T-cell (primary cell): Measurements from ENCODE around the gene DLG2. TPM values are rescaled to one million over a fixed set of nuclear protein-coding genes. Genes with fewer than 3 reads are reported as not detected.

Experiments
- ATAC-seq, 4 experiments: fragments of 200-7000 bp in 3 of 4; fragments of 150-1000 bp in 1 of 4; cut with Tn5 transposase; replicated peaks in 1 of 4; 1 replicate in 3 of 4; 2 replicates in 1 of 4; pipeline ENCODE4 v1.10.0; 2021; ENCODE audit warnings: moderate library complexity in 3 of 4, mild to moderate bottlenecking in 2 of 4, moderate number of reproducible peaks in 1 of 4
- CTCF ChIA-PET, 2 donors: fragments of 300-600 bp; sonication (Branson Sonifier 250); formaldehyde crosslinking; loops; one replicate each; lab custom pipeline; 2022; ENCODE audit warnings: antibody characterized with exemption in 2 of 2; lab: Charles Lee
- POLR2A ChIA-PET, 2 donors: fragments of 300-600 bp; sonication (Branson Sonifier 250); formaldehyde crosslinking; loops; one replicate each; lab custom pipeline; 2022; ENCODE audit warnings: antibody characterized with exemption in 2 of 2; lab: Charles Lee
- DNase-seq, 35 experiments: peaks; one replicate each; pipeline versions ENCODE4 v3.0.0 to v3.0.0-alpha.2; 2013 to 2023
- H3K27ac ChIP-seq: one replicate; pipeline ENCODE4 v1.5.1; 2013; ENCODE audit warnings: low read length
- H3K27me3 ChIP-seq, 2 experiments: replicated peaks in 1 of 2; 1 replicate in 1 of 2; 2 replicates in 1 of 2; pipeline versions ENCODE4 v1.6.1 to v1.7.0; 2013; ENCODE audit warnings: low read length in 1 of 2, mixed read lengths in 1 of 2; ENCODE audit not compliant: control insufficient read depth in 2 of 2, insufficient read depth in 2 of 2; ENCODE audit errors: extremely low read depth in 1 of 2
- H3K36me3 ChIP-seq, 2 donors: 1 replicate in 1 of 2; 2 replicates in 1 of 2; pipeline versions ENCODE4 v1.6.1 to v1.7.0; 2013; ENCODE audit warnings: low read length in 1 of 2; ENCODE audit not compliant: control insufficient read depth in 2 of 2, insufficient read depth in 1 of 2; ENCODE audit errors: extremely low read depth in 1 of 2
- H3K4me1 ChIP-seq, 2 experiments: 1 replicate in 1 of 2; 2 replicates in 1 of 2; pipeline versions ENCODE4 v1.6.1 to v1.7.0; 2013; ENCODE audit warnings: low read length in 2 of 2, mixed read lengths in 1 of 2; ENCODE audit not compliant: insufficient read depth in 2 of 2, control insufficient read depth in 1 of 2; ENCODE audit errors: extremely low read depth in 1 of 2
- H3K4me3 ChIP-seq, 2 donors: 1 replicate in 1 of 2; 2 replicates in 1 of 2; pipeline versions ENCODE4 v1.5.1 to v1.7.0; 2013; ENCODE audit warnings: mild to moderate bottlenecking in 2 of 2, low read length in 1 of 2, moderate library complexity in 1 of 2; ENCODE audit not compliant: control insufficient read depth in 1 of 2; ENCODE audit errors: extremely low read depth in 1 of 2
- H3K9me3 ChIP-seq: 2 replicates; pipeline ENCODE4 v1.7.0; 2013
- H3K27ac Mint-ChIP-seq, 2 donors: one replicate each; pipeline ENCODE4 v1.8.0; 2020 to 2021; ENCODE audit warnings: mild to moderate bottlenecking in 2 of 2, mixed read lengths in 2 of 2
- H3K27me3 Mint-ChIP-seq, 2 donors: one replicate each; pipeline ENCODE4 v1.8.0; 2021 to 2022; ENCODE audit warnings: mixed read lengths in 2 of 2
- H3K36me3 Mint-ChIP-seq: one replicate; pipeline ENCODE4 v1.8.0; 2021; ENCODE audit warnings: mixed read lengths
- H3K4me1 Mint-ChIP-seq, 3 donors: one replicate each; pipeline ENCODE4 v1.8.0; 2020 to 2022; ENCODE audit warnings: mixed read lengths in 3 of 3, mild to moderate bottlenecking in 1 of 3
- H3K4me3 Mint-ChIP-seq, 3 donors: one replicate each; pipeline ENCODE4 v1.8.0; 2020 to 2022; ENCODE audit warnings: mild to moderate bottlenecking in 3 of 3, mixed read lengths in 3 of 3, moderate library complexity in 3 of 3
- H3K9me3 Mint-ChIP-seq, 3 donors: one replicate each; pipeline ENCODE4 v1.8.0; 2020 to 2022; ENCODE audit warnings: mixed read lengths in 3 of 3
- WGBS: methylation state at CpG from one replicate; pipeline ENCODE4 v1.1.5; 2013; ENCODE audit warnings: missing lambda C conversion rate; ENCODE audit not compliant: insufficient coverage; 5-methylcytosine and 5-hydroxymethylcytosine counted together
- total RNA-seq, 35 experiments: library from RNA in 6 of 35; stranded (reverse) in 6 of 35; fragments of 120-200 nt in 1 of 35; gene quantifications; one replicate each; pipeline versions ENCODE4 v1.2.1 to v1.2.4 and lab custom pipeline; 2013 to 2026

Gene DLG2
- total RNA-seq, 5 donors from 2014 or later (not counting 1 experiment from before 2014, with no cell fraction given) = 2.3 to 4.1 (median 2.9) TPM

DNA sequence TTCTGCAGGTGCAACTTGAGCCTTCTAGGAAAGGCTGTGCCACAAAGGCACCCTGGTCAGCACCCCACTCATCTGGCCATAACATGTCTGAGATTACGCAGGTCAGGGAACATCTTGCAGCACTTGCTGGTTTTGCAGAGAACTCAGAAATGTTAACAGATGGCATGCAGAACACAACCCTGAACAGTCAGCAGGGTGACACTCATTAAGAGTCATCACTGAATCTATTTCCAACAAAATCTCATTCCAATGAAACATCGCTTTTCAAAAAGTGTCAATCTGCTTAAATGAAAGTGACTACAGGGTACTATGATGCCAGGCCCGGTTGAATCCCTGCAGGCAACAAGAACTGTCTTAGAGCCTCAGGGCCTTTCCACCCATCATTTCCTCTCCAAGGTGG, 1971.2 kb downstream of the DLG2 start:
- ChIA-PET POLR2A (no interaction called here), CTCF (no interaction called here)
- Mint-ChIP-seq H3K27me3 (peaks cover 3 to 8% of the 10 kb centered on the region in 2 donors), H3K36me3 (no peaks in the 10 kb centered on the region), H3K27ac (no peak overlapping the region), H3K9me3 (no peaks in the 10 kb centered on the region), H3K4me3 (no peak overlapping the region), H3K4me1 (no peaks in the 10 kb centered on the region)
- Histone ChIP-seq H3K36me3 (no peaks in the 10 kb centered on the region), H3K27me3 (no peaks in the 10 kb centered on the region), H3K9me3 (no peaks in the 10 kb centered on the region), H3K4me1 (no peaks in the 10 kb centered on the region), H3K4me3 (no peak overlapping the region), H3K27ac (no peak overlapping the region)
- ATAC-seq = no peak
- 84% methylated on average over 3 of the region's 3 CpGs for WGBS
- DNase-seq = no peak

DNA sequence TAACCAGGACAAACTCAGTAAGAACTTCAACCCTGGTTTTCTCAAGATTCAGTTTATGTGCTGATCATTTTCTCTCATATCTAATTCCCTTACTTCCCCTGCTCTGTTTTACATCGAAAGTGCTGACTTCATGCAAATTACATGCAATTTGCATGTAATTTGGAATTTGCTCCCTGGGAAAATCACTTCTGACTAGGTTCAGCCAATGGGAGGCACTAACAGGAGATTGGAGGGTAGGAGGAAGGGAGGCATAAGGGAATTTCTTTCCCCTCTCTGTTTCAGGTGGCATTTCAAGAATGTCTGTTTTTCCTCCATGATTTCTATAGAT, 1977.7 kb downstream of the DLG2 start:
- peaks cover 3 to 5% of the 10 kb centered on the region in 2 donors for H3K27me3 Mint-ChIP-seq
- no peaks in the 10 kb centered on the region for H3K9me3 ChIP-seq
- ATAC-seq (no peak), DNase-seq (no peak)
- WGBS = no CpG with 5 or more reads among the region's 1 CpG
- H3K27me3 ChIP-seq = no peaks in the 10 kb centered on the region
- no peaks in the 10 kb centered on the region for H3K4me1 Mint-ChIP-seq
- no peak overlapping the region for H3K27ac Mint-ChIP-seq
- H3K4me3 ChIP-seq = no peak overlapping the region
- no peaks in the 10 kb centered on the region for H3K36me3 Mint-ChIP-seq
- H3K27ac ChIP-seq = no peak overlapping the region
- POLR2A ChIA-PET = no interaction called here
- H3K9me3 Mint-ChIP-seq = no peaks in the 10 kb centered on the region
- CTCF ChIA-PET = no interaction called here
- H3K36me3 ChIP-seq = no peaks in the 10 kb centered on the region
- H3K4me3 Mint-ChIP-seq = no peak overlapping the region
- no peaks in the 10 kb centered on the region for H3K4me1 ChIP-seq

DNA sequence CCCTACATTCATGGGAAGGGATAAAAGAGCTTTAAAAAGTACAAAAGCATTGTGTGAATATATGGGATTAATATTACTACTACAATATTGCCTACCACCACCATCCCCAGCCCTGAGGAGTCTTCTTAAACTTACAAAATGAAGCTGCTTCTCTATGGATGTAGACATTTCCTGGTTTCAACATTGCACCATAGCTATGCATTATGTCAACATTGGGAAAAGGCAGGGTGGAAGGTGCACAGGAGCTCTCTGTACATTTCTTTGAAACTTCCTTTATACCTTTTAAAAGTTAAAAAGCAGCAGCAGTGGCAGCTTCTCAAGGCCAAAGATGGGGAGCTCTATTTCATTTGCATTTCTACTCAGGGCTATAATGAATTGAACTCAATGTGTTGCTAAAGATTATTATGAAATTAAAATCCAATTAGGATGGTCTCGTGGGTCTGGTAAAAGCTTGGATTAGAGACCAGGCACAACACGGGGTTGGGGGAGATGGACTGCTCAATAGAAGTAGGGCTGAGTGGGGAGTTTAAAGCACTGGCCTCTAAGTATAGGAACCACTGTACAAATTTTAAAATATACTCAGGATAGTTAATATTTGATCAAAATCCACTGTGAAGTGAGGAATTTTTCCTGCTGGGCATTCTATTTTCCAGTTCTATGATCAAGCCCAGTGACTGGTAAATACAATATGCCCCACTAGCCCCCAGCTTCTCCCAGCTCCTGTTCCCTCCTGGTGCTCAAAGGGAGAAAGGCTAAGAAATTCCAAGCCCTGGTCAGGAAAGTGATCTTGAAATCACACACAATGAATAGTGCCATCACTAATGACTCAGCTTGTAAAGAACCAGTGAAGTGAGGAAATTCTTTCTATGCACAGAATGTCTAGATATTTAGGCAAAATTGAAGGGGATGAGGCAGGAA, 1978.3 kb downstream of the DLG2 start:
- DNase-seq = no peak
- Mint-ChIP-seq H3K27me3 (no peaks in the 10 kb centered on the region), H3K27ac (no peak overlapping the region), H3K4me1 (no peaks in the 10 kb centered on the region), H3K36me3 (no peaks in the 10 kb centered on the region), H3K4me3 (no peak overlapping the region), H3K9me3 (no peaks in the 10 kb centered on the region)
- ChIA-PET POLR2A (no interaction called here), CTCF (no interaction called here)
- Histone ChIP-seq H3K9me3 (no peaks in the 10 kb centered on the region), H3K27me3 (no peaks in the 10 kb centered on the region), H3K4me3 (no peak overlapping the region), H3K4me1 (no peaks in the 10 kb centered on the region), H3K36me3 (no peaks in the 10 kb centered on the region), H3K27ac (no peak overlapping the region)
- ATAC-seq = no peak
- no CpG with 5 or more reads among the region's 2 CpGs for WGBS

DNA sequence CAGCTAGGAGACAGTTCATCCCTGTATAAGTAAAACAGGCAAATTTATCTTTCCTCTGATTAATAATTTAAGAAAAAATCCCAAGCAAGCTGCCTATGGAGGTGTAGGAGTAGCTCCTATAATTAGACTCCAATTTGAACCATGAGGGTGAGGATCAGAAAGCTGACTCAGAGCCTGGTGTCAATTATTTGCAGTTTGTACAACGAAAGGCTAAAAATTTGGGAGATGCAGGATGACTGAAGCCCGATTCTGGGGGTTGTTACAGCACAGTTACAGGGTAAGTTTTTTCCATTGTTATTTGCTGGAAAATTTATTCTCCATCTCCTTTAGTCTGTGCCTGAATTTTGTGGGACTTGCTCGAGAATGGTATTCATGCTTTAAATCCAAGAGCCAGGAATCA, 1981.6 kb downstream of the DLG2 start:
- CTCF ChIA-PET = no interaction called here
- no peak overlapping the region for H3K4me3 ChIP-seq
- WGBS = 60% methylated on average over 1 of the region's 3 CpGs
- no peaks in the 10 kb centered on the region for H3K4me1 ChIP-seq
- no peak for ATAC-seq
- H3K27ac ChIP-seq = no peak overlapping the region
- no peaks in the 10 kb centered on the region for H3K9me3 ChIP-seq
- DNase-seq = no peak
- peaks cover 0 to 4% of the 10 kb centered on the region in 2 donors for H3K27me3 Mint-ChIP-seq
- H3K36me3 Mint-ChIP-seq = no peaks in the 10 kb centered on the region
- no peaks in the 10 kb centered on the region for H3K4me1 Mint-ChIP-seq
- H3K27me3 ChIP-seq = no peaks in the 10 kb centered on the region
- H3K4me3 Mint-ChIP-seq = no peak overlapping the region
- H3K27ac Mint-ChIP-seq = no peak overlapping the region
- H3K36me3 ChIP-seq = no peaks in the 10 kb centered on the region
- H3K9me3 Mint-ChIP-seq = no peaks in the 10 kb centered on the region
- POLR2A ChIA-PET = no interaction called here

DNA sequence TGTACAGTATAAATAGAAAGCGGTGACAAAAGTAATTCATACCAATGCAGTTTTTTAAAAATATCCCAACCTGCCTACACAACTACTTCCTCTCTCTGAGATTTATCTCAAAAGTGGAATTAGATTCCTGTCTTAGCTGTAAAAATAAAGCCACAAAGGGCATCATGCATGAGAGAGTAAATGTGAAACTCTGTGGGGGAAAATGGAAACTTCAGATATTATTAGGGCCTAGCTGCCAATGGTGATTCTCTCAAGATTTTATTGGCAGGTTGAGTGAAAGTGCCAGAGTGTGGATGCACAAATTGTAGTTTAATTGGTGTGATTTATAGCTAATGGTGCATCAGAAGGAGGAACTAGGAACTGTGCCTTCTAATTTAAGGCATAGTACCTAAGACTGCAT, 1984.0 kb downstream of the DLG2 start:
- Histone ChIP-seq H3K4me1 (no peaks in the 10 kb centered on the region), H3K27ac (no peak overlapping the region), H3K36me3 (no peaks in the 10 kb centered on the region), H3K9me3 (no peaks in the 10 kb centered on the region), H3K27me3 (no peaks in the 10 kb centered on the region), H3K4me3 (no peak overlapping the region)
- no peaks in the 10 kb centered on the region for H3K36me3 Mint-ChIP-seq
- no peaks in the 10 kb centered on the region for H3K4me1 Mint-ChIP-seq
- H3K9me3 Mint-ChIP-seq = no peaks in the 10 kb centered on the region
- ChIA-PET CTCF (no interaction called here), POLR2A (interaction anchor here in 1 of 2 donors (0.5 kb wide), 1 partner anchor 12 kb away, joined by 3 read pairs; no protein-coding TSS in a partner anchor)
- no peak overlapping the region for H3K4me3 Mint-ChIP-seq
- ATAC-seq (no peak), DNase-seq (no peak)
- H3K27me3 Mint-ChIP-seq = peaks cover 0 to 4% of the 10 kb centered on the region in 2 donors
- H3K27ac Mint-ChIP-seq = no peak overlapping the region
- WGBS = no CpG with 5 or more reads among the region's 1 CpG

DNA sequence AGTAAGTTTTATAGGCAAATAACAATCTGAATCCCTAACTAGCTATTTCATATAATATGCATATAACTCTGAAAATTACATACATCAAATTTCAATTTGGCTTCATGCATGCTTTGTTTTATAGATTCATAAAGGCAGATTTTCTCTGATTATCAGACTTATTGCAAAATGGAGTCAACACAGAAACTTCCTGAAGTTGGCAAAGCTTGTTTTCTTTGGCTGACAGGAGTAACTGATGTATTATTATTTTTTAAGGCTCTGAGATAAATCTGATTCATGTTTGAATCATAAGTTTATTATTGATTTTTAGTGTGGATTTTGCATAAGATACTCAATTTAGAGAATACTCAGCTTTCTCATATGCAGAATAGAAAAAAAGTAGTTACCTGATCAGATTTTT, 1984.6 kb downstream of the DLG2 start:
- Mint-ChIP-seq H3K9me3 (no peaks in the 10 kb centered on the region), H3K27ac (no peak overlapping the region), H3K27me3 (peaks cover 0 to 4% of the 10 kb centered on the region in 2 donors), H3K4me1 (no peaks in the 10 kb centered on the region), H3K36me3 (no peaks in the 10 kb centered on the region), H3K4me3 (no peak overlapping the region)
- ATAC-seq (no peak), DNase-seq (no peak)
- ChIA-PET POLR2A (no interaction called here), CTCF (interaction anchor here in 1 of 2 donors (0.5 kb wide), 1 partner anchor 1804 kb away, joined by 5 read pairs; no protein-coding TSS in a partner anchor)
- H3K27me3 ChIP-seq = no peaks in the 10 kb centered on the region
- no peaks in the 10 kb centered on the region for H3K4me1 ChIP-seq
- H3K27ac ChIP-seq = no peak overlapping the region
- no peaks in the 10 kb centered on the region for H3K36me3 ChIP-seq
- H3K9me3 ChIP-seq = no peaks in the 10 kb centered on the region
- no peak overlapping the region for H3K4me3 ChIP-seq
